GM21723 (cell line): ENCODE measurements around the gene TPGS1.
"Not testable (repeated sequence)": the region's sequence is repeated elsewhere in the genome, so short reads cannot be mapped to it uniquely, and the experiment has no call there.

Experiments
- ATAC-seq: cut with Tn5 transposase; IDR thresholded peaks from one replicate; pipeline ENCODE4 v1.9.1; 2021; ENCODE audit warnings: mild to moderate bottlenecking, moderate library complexity; ENCODE audit not compliant: unreplicated experiment

The TPGS1 gene

GRCh38 chr19:475360-475759 lies 31.9 kb upstream of the TPGS1 start:
- no peak for ATAC-seq

- no peak for ATAC-seq
Observed at GRCh38 chr19:478236-478903, 28.9 kb upstream of the TPGS1 start.

GRCh38 chr19:478976-479375 lies 28.3 kb upstream of the TPGS1 start:
- no peak for ATAC-seq

GRCh38 chr19:480016-480855 lies 27.1 kb upstream of the TPGS1 start:
- no peak for ATAC-seq

- not testable (repeated sequence) for ATAC-seq
Observed at GRCh38 chr19:481100-481499, 26.2 kb upstream of the TPGS1 start.

GRCh38 chr19:482186-483041 lies 24.9 kb upstream of the TPGS1 start:
- no peak for ATAC-seq

- ATAC-seq, result no peak
Observed at GRCh38 chr19:483332-484072, 23.8 kb upstream of the TPGS1 start.

- ATAC-seq, result no peak
Observed at GRCh38 chr19:484494-484893, 22.8 kb upstream of the TPGS1 start.

GRCh38 chr19:485077-485476 lies 22.2 kb upstream of the TPGS1 start:
- no peak for ATAC-seq

GRCh38 chr19:485583-486236 lies 21.6 kb upstream of the TPGS1 start:
- ATAC-seq, result no peak

- ATAC-seq, result peak; percentile 83
Observed at GRCh38 chr19:488505-489417, 18.5 kb upstream of the TPGS1 start.

GRCh38 chr19:489418-490196 lies 17.7 kb upstream of the TPGS1 start:
- ATAC-seq, result no peak

GRCh38 chr19:491146-491741 lies 16.1 kb upstream of the TPGS1 start:
- ATAC-seq, result no peak

- no peak for ATAC-seq
Observed at GRCh38 chr19:492091-492531, 15.2 kb upstream of the TPGS1 start.

- ATAC-seq, result no peak
Observed at GRCh38 chr19:493391-494170, 13.7 kb upstream of the TPGS1 start.

GRCh38 chr19:494171-495080 lies 12.9 kb upstream of the TPGS1 start:
- ATAC-seq, result no peak
